Measurements from ENCODE around the gene SLC16A3. TPM values are rescaled to one million over a fixed set of nuclear protein-coding genes. Genes with fewer than 3 reads are reported as not detected.

Gene SLC16A3
- total and polyA plus RNA-seq, 10 of the 15 experiments (the other 5 are each of a cell fraction or from before 2014, with no cell fraction given) = 0.10 to 46.5 (median 8.0) TPM

GRCh38 chr17:82267575-82268379, 38.9 kb downstream of the SLC16A3 start (continued):
- no peak for TF ChIP-seq CTCF (IDR thresholded peaks at IDR 0.05 in 2 of 3, conservative IDR thresholded peaks at IDR 0.05 in 1 of 3; ENCODE audit: control insufficient read depth in 2 of 3, extremely low read depth in 1 of 3, insufficient read depth in 1 of 3, low read depth in 3 of 3, low read length in 3 of 3)
- no peak for TF ChIP-seq ZBTB11 (CRISPR knock-in tag; IDR thresholded peaks at IDR 0.05)
- TF ChIP-seq POLR2A (IDR thresholded peaks at IDR 0.05; ENCODE audit: low read depth, low read length) = peak; percentile 43; the same call in 1 of the 2 replicates
- no peak for TF ChIP-seq SREBF2 (IDR thresholded peaks at IDR 0.05; ENCODE audit: low read length)
- TF ChIP-seq CBX5 (IDR thresholded peaks at IDR 0.05; ENCODE audit: low read depth) = no peak
- no peak for TF ChIP-seq LARP7 (IDR thresholded peaks at IDR 0.05)
- TF ChIP-seq ZSCAN29 (IDR thresholded peaks at IDR 0.05) = no peak
- no peak for TF ChIP-seq ZNF622 (IDR thresholded peaks at IDR 0.05)
- TF ChIP-seq EZH2 (IDR thresholded peaks at IDR 0.05; ENCODE audit: borderline replicate concordance, control insufficient read depth, low read depth, low read length) = no peak
- no peak for TF ChIP-seq RB1 (IDR thresholded peaks at IDR 0.05; ENCODE audit: borderline replicate concordance)
- no peak for TF ChIP-seq POLR2AphosphoS5 (IDR thresholded peaks at IDR 0.05; ENCODE audit: low read length)
- TF ChIP-seq IKZF2 (IDR thresholded peaks at IDR 0.05) = no peak
- no peak for TF ChIP-seq ASH2L (IDR thresholded peaks at IDR 0.05; ENCODE audit: borderline replicate concordance, low read depth)
- no peak for TF ChIP-seq SIN3A (IDR thresholded peaks at IDR 0.05; ENCODE audit: low read depth, low read length)
- no peak for TF ChIP-seq E2F4 (IDR thresholded peaks at IDR 0.05; ENCODE audit: low read depth, low read length)
- TF ChIP-seq SUZ12 (IDR thresholded peaks at IDR 0.05; ENCODE audit: unreplicated experiment) = no peak
- no peak for TF ChIP-seq SMARCA5 (IDR thresholded peaks at IDR 0.05)
- TF ChIP-seq FOXM1 (IDR thresholded peaks at IDR 0.05; ENCODE audit: low read depth, low read length) = no peak
- TF ChIP-seq, protein P1, sequence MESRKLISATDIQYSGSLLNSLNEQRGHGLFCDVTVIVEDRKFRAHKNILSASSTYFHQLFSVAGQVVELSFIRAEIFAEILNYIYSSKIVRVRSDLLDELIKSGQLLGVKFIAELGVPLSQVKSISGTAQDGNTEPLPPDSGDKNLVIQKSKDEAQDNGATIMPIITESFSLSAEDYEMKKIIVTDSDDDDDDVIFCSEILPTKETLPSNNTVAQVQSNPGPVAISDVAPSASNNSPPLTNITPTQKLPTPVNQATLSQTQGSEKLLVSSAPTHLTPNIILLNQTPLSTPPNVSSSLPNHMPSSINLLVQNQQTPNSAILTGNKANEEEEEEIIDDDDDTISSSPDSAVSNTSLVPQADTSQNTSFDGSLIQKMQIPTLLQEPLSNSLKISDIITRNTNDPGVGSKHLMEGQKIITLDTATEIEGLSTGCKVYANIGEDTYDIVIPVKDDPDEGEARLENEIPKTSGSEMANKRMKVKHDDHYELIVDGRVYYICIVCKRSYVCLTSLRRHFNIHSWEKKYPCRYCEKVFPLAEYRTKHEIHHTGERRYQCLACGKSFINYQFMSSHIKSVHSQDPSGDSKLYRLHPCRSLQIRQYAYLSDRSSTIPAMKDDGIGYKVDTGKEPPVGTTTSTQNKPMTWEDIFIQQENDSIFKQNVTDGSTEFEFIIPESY (IDR thresholded peaks at IDR 0.05) = peak; percentile 86
- no peak for TF ChIP-seq KLF5 (IDR thresholded peaks at IDR 0.05; ENCODE audit: partially characterized antibody)
- TF ChIP-seq ATF7 (IDR thresholded peaks at IDR 0.05; ENCODE audit: low read depth) = 0 out of 2 replicates have a peak, but pooled peaks have one; percentile 49
- TF ChIP-seq NFXL1 (IDR thresholded peaks at IDR 0.05; ENCODE audit: borderline replicate concordance) = no peak
- no peak for TF ChIP-seq BCL11A (IDR thresholded peaks at IDR 0.05; ENCODE audit: low read depth, low read length)
- no peak for TF ChIP-seq RAD51 (IDR thresholded peaks at IDR 0.05)
